Measurements from ENCODE around the gene ADAMTS2.

ADAMTS2 gene

GRCh38 chr5:179115307-179115706 lies 230.0 kb downstream of the ADAMTS2 start:
- H3K36me3 ChIP-seq (ENCODE audit: low read length): no peaks in the 10 kb centered on the region
- H3K4me3 ChIP-seq (ENCODE audit: insufficient read depth, low read length, poor library complexity, severe bottlenecking): no peak overlapping the region
- H3K9me3 ChIP-seq (ENCODE audit: insufficient read depth, low read length): no peaks in the 10 kb centered on the region
- TF ChIP-seq, protein P1, sequence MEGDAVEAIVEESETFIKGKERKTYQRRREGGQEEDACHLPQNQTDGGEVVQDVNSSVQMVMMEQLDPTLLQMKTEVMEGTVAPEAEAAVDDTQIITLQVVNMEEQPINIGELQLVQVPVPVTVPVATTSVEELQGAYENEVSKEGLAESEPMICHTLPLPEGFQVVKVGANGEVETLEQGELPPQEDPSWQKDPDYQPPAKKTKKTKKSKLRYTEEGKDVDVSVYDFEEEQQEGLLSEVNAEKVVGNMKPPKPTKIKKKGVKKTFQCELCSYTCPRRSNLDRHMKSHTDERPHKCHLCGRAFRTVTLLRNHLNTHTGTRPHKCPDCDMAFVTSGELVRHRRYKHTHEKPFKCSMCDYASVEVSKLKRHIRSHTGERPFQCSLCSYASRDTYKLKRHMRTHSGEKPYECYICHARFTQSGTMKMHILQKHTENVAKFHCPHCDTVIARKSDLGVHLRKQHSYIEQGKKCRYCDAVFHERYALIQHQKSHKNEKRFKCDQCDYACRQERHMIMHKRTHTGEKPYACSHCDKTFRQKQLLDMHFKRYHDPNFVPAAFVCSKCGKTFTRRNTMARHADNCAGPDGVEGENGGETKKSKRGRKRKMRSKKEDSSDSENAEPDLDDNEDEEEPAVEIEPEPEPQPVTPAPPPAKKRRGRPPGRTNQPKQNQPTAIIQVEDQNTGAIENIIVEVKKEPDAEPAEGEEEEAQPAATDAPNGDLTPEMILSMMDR (IDR thresholded peaks at IDR 0.05; ENCODE audit: insufficient read depth, low read length, poor library complexity, severe bottlenecking): no peak
- TF ChIP-seq EZH2phosphoT487 (conservative IDR thresholded peaks at IDR 0.05; ENCODE audit: low read length): no peak
- H3F3A ChIP-seq (ENCODE audit: insufficient read depth): no peaks in the 10 kb centered on the region
- H3K27me3 ChIP-seq (ENCODE audit: low read length): no peaks in the 10 kb centered on the region
- no peak overlapping the region for H3K4me2 ChIP-seq (ENCODE audit: low read depth, low read length, poor library complexity, severe bottlenecking)
- H2AFZ ChIP-seq (ENCODE audit: low read depth, low read length, severe bottlenecking): no peak overlapping the region
- no peaks in the 10 kb centered on the region for H3K9me2 ChIP-seq (replicated peaks; ENCODE audit: insufficient read depth, low read length)
- no peaks in the 10 kb centered on the region for H4K20me1 ChIP-seq (ENCODE audit: low read depth, low read length)
- H3K9ac ChIP-seq (ENCODE audit: low read length): no peak overlapping the region
- H3K79me2 ChIP-seq (ENCODE audit: insufficient read depth, low read length): no peaks in the 10 kb centered on the region
- no peak overlapping the region for H3K27ac ChIP-seq (ENCODE audit: low read depth, low read length)

DNA sequence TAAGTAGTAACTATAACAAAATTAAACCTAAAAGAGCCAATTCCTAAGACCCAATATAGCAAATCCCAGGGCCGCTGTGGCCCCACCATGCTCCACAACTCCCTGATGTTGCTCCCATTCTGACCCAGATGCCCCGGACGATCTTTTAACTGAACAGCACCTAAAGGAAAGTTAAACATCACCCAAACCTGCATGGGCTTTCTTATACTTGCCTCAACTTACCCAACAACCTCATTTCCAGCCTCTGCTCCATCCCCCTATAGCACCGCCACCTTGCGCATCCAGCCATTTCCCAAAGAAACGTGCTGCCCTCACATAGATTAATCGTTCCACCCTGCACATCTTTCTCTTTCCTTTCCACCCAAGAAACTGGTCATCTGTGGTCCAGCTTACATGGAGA lies 230.5 kb downstream of the ADAMTS2 start:
- Histone ChIP-seq H3K4me2 (ENCODE audit: low read depth, low read length, poor library complexity, severe bottlenecking) (no peak overlapping the region), H3K4me3 (ENCODE audit: insufficient read depth, low read length, poor library complexity, severe bottlenecking) (no peak overlapping the region), H3F3A (ENCODE audit: insufficient read depth) (no peaks in the 10 kb centered on the region), H3K79me2 (ENCODE audit: insufficient read depth, low read length) (no peaks in the 10 kb centered on the region), H3K9ac (ENCODE audit: low read length) (no peak overlapping the region), H4K20me1 (ENCODE audit: low read depth, low read length) (no peaks in the 10 kb centered on the region), H2AFZ (ENCODE audit: low read depth, low read length, severe bottlenecking) (no peak overlapping the region), H3K9me2 (replicated peaks; ENCODE audit: insufficient read depth, low read length) (no peaks in the 10 kb centered on the region), H3K9me3 (ENCODE audit: insufficient read depth, low read length) (no peaks in the 10 kb centered on the region), H3K27me3 (ENCODE audit: low read length) (no peaks in the 10 kb centered on the region), H3K27ac (ENCODE audit: low read depth, low read length) (no peak overlapping the region), H3K36me3 (ENCODE audit: low read length) (no peaks in the 10 kb centered on the region)
- TF ChIP-seq, protein P1 (IDR thresholded peaks at IDR 0.05; ENCODE audit: insufficient read depth, low read length, poor library complexity, severe bottlenecking): no peak
- TF ChIP-seq EZH2phosphoT487 (conservative IDR thresholded peaks at IDR 0.05; ENCODE audit: low read length): no peak

- no peak overlapping the region for H3K4me3 ChIP-seq (ENCODE audit: insufficient read depth, low read length, poor library complexity, severe bottlenecking)
- H2AFZ ChIP-seq (ENCODE audit: low read depth, low read length, severe bottlenecking): no peak overlapping the region
- H3F3A ChIP-seq (ENCODE audit: insufficient read depth): no peaks in the 10 kb centered on the region
- no peaks in the 10 kb centered on the region for H3K79me2 ChIP-seq (ENCODE audit: insufficient read depth, low read length)
- H3K27me3 ChIP-seq (ENCODE audit: low read length): no peaks in the 10 kb centered on the region
- H3K9me2 ChIP-seq (replicated peaks; ENCODE audit: insufficient read depth, low read length): no peaks in the 10 kb centered on the region
- no peaks in the 10 kb centered on the region for H4K20me1 ChIP-seq (ENCODE audit: low read depth, low read length)
- TF ChIP-seq, protein P1 (IDR thresholded peaks at IDR 0.05; ENCODE audit: insufficient read depth, low read length, poor library complexity, severe bottlenecking): no peak
- no peak for TF ChIP-seq EZH2phosphoT487 (conservative IDR thresholded peaks at IDR 0.05; ENCODE audit: low read length)
- H3K36me3 ChIP-seq (ENCODE audit: low read length): no peaks in the 10 kb centered on the region
- no peak overlapping the region for H3K27ac ChIP-seq (ENCODE audit: low read depth, low read length)
- H3K9ac ChIP-seq (ENCODE audit: low read length): no peak overlapping the region
- no peaks in the 10 kb centered on the region for H3K9me3 ChIP-seq (ENCODE audit: insufficient read depth, low read length)
- H3K4me2 ChIP-seq (ENCODE audit: low read depth, low read length, poor library complexity, severe bottlenecking): no peak overlapping the region
These were observed 231.2 kb downstream of the ADAMTS2 start for GRCh38 chr5:179113945-179114641.
